HG03095 (cell line): ENCODE measurements around the gene PROC.

Source experiments
- ATAC-seq: cut with Tn5 transposase; IDR thresholded peaks from one replicate; pipeline ENCODE4 v1.9.1; 2021; ENCODE audit warnings: moderate library complexity; ENCODE audit not compliant: unreplicated experiment

The PROC gene

GRCh38 chr2:127418300-127419111, at the start of gene PROC:
TSS of gene PROC (plus strand) at chr2:127418427. CDS start at chr2:127419943, 1,516 bp downstream.
- no peak for ATAC-seq

DNA sequence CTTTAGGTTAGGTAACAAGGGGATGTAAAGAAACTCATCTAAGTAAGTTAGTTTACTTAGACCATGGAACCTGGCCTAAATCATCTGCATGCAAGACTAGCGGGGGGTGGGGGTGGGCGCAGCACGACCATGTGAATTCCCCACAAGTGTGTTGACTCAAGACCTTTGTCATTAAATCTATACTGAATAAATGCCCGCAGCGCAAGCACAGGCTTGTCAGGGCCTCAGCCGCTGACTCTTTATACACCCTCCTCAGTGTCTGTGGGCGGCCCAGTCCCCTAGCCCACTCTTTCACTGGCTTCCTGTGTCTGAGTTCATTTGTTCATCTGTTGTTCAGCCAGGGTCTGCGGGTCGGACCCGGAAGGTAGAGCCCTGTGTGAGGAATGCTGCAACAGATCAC, 48.2 kb upstream of the PROC start:
- ATAC-seq = no peak

GRCh38 chr2:127371037-127371436, 47.2 kb upstream of the PROC start:
- no peak for ATAC-seq

GRCh38 chr2:127373362-127374083, 44.7 kb upstream of the PROC start:
- ATAC-seq = no peak

GRCh38 chr2:127376257-127376656, 42.0 kb upstream of the PROC start:
- ATAC-seq = no peak

DNA sequence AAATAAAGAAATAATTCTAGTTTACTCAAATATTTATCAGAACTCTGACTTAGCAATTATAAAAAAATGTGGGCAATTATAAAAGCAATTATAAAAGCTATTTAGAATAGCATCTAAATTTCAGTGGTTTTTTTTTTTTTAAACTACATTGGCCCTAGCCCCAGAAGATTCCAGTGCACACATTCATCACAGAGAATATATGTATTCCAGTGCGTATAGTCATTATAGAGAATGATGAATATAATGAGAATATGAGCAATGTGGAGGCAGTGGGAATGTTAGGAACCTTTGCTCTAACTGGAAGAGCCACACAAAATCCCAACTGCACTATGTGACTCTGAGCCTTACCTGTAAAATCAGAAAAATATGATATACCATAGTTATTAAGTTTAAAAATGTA, 41.0 kb upstream of the PROC start:
- ATAC-seq = no peak

DNA sequence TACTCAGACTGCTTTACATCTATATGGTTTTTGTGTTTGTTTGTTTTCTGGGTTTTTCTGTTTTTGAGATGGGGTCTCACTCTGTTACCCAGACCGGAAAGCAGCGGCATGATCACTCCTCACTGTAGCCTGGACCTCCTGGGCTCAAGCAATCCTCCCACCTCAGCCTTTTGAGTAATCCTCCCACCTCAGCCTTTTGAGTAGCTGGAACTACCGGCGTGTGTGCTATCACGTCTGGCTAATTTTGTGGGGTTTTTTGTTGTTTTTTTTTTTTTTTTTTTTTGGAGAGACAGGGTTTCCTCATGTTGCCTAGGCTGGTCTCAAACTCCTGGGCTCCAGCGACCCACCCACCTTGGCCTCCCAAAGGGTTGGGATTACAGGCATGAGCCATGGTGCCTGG, 39.5 kb upstream of the PROC start:
- no peak for ATAC-seq

DNA sequence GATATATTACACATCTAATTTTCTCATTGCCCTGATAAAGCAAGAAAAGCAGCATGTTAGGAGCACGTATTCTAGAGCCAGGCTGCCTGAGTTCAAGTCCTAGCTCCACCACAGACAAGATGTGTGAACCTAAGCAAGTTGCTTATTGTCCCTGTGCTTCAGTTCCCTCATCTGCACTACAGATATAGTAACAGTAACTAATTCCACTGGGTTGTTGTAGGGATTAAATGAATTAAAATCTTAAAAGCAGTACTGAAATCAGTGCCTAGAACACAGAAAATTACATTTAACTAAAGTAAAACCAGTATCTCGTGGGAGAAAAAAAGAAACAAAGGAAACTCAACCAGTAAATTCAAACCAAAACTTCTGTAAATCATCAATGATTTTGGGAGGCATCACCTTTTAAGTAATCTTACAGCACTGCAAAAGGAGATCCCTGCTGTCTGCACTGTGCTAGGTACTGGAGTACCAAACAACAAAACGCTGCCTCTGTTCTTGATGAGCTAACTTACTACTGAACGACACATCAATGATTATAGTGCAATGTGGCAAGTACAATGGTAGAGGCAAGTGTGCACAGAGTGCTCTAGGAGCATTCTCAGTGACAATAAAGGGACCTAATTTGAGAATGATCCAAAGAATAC, 38.4 kb upstream of the PROC start:
- ATAC-seq = peak; percentile 59

DNA sequence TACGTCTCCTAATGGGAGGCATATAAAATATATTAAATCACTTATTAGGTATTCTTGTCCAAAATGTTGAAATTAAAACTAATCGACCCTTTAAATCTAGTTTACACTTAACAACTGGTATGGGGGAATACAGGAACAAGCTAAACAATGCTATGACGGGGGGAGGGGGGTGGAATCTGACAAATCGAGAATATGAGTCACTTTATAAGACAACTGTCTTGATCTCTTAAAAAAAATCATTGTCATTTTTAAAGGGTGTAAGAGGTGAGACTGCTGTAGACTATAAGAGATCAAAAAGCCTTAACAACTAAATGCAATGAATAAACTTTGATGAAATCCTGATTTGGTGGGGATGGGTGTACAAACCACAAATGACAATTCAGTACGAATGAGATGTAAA, 36.5 kb upstream of the PROC start:
- no peak for ATAC-seq

DNA sequence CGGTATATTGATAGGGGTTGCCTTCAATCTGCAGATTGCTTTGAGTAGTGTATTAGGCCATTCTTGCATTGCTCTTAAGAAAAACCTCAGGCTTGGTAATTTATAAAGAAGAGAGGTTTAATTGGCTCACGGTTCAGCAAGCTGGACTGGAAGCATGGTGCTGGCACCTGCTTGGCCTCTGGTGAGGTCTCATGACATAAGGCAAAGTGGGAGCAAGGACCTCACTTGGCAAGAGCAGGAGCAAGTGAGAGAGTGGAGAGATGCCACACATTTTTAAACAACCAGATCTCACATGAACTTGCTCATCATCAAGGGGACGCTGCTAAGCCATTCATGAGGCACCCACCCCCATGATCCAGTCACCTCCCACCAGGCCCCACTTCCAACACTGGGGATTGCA, 35.4 kb upstream of the PROC start:
- ATAC-seq = no peak

GRCh38 chr2:127384529-127384928, 33.7 kb upstream of the PROC start:
- ATAC-seq = no peak

- no peak for ATAC-seq
Observed at GRCh38 chr2:127386246-127386645, 32.0 kb upstream of the PROC start.

DNA sequence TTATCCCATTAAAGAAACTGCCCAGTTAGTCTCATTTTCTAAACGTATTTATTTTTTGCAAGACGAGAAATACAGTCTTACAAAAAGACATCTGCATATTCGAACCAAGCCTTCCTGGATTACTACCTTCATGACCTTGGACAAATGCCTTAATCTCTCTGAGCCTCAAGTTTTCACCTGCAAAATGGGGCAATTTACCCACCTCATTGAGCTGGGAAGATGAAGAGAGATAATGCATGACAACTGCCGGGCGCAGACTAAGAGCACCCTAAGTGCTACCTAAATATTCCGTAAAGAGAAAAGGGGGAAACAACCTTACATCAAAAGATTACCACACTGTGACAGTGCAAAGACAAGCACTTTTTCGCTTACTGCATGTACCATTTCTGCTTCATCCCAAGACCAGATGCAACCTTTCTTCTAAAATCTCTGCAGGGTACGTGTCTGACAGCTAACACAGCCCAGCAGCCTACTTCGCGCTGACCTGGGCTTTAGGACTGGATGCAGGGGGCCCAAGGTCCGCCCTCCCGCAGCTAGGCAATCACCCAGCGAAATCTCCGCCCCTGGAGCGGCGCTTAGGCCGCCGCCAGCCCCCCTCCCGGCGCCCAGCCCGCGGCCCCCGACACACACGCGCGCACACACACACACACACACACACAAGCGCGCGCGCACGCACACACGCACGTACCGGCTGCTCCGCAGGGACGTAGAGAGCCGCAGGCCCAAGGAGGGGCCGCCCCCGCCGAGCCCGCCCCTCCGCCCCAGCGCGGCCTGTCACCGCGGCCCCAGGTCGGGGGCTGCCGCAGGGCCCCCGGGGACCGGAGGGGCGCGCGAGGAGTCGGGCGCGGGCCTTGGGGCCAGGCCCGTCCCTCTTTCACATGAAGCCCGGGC, 31.2 kb upstream of the PROC start:
- peak; percentile 53 for ATAC-seq

- peak; percentile 64 for ATAC-seq
Observed at GRCh38 chr2:127387655-127388422, 30.4 kb upstream of the PROC start, which contains the start of gene MAP3K2. TSS of gene MAP3K2 (minus strand) at chr2:127387975. CDS start at chr2:127343129, 44,846 bp downstream.

GRCh38 chr2:127388423-127389164, 29.6 kb upstream of the PROC start:
- ATAC-seq = peak; percentile 18

DNA sequence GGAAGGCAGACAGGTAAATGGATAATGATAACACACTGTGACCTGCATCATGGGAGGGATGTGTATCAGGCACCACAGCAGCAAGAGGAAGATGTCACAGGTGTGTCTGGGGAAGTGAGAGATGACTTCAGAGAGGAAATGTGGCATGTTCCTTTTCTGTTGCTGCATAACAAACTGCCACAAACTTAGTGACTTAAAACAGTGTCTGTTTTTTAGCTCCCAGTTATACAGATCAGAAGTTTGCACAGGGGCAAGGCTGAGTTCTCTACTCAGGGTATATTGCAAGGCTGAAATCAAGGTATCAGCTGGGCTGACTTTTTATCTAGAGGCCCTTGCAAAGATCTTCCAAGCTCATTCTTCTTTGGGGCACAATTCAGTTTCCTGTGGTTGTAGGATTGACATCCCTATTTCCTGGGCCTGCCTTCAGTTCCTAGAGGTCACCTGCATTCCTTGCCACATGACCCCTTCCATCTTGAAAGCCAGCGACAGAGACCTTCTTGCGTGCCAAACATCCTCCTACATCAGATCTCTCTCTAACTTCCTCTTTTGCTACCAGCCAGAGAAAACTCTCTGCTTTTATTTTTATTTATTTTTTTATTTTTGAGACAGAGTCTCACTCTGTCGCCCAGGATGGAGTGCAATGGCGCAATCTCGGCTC, 28.3 kb upstream of the PROC start:
- peak; percentile 27 for ATAC-seq

GRCh38 chr2:127392133-127392827, 25.9 kb upstream of the PROC start:
- ATAC-seq = no peak
